GM18873 (cell line): ENCODE measurements around the gene ZBTB7C.

Experiments
- ATAC-seq: cut with Tn5 transposase; IDR thresholded peaks from one replicate; pipeline ENCODE4 v1.9.1; 2021; ENCODE audit warnings: mild to moderate bottlenecking, moderate library complexity, moderate number of reproducible peaks; ENCODE audit not compliant: unreplicated experiment, low FRiP score

Gene ZBTB7C

DNA sequence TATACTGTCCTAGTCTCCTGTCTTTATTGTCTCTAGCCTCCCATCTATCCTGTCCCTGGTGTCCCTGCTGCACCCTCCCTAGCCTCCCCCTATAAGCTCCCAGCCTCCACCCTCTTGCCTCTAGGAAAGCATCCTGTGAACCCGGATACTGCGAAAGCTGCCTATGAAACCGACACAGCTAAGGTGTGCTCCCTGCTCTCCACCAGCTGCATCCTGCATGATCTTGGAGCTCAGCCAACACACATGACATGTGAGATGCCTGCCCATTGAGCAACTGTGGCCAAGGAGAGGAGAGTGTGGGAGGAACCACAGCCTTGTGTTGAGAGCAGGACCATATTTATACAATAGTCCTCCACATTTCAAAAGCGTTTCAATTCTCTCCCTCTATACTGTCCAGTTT, 187.1 kb downstream of the ZBTB7C start:
- no peak for ATAC-seq

DNA sequence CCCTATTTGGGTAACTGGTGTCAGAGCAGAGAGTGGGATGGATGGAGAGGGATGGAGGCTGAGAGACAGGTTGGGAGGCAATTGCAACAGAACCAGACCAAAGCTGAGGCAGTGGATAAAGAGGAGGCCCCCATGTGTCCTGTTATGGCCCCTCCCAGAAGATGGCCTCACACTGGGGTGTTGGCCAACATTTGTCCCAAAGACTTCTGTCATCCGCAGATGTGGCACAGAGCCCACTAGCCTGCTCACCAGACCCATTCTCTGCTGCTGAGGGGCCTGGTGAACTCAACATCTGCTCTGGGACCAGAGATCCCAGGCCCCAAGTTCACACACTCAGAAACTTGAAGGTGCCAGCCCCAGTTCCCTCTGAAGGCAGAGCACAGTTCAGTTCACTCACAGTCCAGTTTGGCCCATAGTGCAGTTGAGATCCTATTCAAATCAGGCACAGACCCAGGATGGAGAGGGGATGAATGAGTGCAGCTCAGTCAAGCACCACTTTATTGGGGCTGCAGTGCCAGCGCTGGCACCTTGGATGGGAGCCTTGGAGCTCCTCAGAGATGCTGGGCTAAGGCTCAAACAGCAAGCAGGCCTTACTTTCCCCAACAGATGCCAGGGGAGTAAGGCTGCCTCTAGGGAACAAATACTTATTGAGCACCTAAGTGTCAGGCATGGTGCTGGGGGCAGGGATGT, 189.2 kb downstream of the ZBTB7C start:
- no peak for ATAC-seq

DNA sequence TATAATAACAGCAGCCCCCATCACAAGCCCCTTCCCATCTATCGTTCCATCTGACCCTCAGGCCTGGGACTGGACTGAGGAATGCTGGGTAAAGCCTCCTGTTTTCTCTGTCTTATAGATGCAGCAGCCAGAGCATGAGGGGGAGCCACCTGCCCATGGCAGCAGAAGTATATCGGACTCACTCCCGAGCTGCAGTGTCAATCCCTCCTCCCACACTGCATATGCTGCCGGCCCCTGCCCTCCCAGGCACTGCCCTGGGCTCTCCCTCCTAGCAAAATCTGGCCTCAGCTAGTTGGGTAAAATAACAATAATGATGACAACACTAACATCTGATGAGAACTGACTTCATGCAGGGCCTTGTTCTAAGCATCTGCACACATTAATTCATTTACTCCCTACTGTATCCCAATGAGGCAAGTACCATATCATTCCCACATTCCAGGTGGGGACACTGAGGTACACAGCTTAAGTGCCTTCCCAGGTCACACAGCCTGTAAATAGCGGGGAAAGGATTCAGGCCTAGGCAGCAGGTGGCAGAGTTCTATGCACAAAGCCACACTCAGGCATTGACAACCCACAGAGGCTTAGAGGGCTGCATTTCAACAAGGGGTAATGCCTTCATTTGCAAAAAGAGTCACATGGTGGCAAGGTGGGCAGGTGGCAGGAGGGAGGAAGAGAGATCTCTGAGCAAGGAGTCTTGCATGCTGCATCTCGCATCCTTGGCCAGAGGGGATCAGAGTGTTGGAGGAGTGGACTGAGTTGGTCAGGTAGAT, 190.0 kb downstream of the ZBTB7C start:
- no peak for ATAC-seq

DNA sequence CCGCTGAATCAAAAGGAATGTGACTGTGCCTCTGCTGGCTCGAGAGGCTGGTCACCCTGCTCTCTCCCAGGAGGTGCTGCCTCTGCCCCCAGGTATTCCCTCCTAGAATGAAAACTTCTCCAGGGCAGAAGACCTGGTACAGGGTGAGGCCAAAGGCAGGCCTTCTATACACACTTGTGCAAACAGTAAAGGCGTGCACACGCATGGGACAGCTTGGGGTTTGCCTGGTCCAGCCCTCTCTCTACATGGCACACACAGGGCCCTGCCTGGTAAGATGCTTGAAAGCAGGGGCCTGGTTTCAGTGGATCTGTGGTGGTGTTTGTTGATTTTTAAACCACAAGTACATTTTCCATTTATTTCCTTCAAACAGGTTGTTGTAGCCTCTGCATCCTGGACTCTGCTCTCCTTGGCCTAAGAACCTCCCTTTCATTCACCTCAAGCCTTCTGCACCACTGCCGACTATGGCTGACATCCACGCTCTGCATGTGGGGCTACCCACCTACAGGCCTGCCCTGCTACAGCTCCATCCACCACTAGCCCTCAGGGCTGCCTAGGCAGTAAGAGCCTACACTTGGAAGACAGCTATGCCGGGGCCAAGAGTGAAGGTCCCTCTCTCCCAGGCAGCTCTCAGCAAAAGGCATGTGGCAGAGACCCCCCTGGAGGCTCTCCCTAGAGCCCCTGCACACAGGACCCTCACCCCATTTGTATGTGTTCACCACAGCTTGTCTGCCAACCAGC, 190.7 kb downstream of the ZBTB7C start:
- no peak for ATAC-seq

DNA sequence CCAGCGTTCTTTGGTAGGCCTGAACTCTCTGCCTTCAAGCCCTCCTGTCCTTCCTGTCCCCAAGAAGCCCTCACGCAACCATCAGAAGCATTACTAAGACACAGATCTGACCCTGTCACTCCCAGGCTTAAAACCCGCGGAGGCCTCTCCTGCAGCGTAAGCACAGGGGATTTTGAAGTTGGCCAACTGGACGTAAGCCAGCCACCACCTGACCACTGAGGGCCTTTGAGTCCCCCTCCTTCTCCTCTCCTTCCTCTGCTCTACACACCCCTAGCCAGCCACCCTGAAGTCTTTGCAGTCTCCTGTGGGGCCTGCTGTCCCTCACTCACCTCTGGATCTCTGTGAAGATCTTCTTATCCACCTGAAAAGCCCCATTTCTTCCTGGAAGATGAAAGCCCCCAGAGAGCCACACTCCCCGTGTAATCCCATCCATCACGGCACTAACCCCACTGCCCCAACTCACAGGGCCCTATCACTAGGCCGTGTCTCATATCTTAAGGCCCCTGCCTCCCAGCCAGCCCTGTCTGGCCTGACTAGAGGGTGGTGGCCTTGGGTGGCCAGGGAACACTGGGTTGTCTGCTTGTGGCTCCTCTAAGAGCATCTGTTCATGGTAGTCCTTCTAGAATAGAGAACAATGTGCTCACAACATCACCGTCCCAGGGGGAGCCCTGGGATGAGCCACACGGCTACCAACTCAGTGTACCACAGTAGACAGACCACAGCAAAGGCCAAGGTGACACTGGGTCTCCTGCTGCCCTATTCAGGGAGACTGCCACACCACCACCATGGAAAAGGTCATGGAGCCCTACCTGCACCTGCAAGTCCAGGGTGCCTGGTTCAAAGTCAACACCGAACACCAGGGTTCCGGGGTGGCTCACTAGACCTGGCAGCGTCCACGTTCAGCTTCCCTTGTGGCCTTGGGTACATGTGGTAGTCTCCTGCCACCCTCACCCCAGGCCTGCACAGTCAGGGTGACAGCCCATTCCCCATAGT, 191.6 kb downstream of the ZBTB7C start:
- no peak for ATAC-seq

DNA sequence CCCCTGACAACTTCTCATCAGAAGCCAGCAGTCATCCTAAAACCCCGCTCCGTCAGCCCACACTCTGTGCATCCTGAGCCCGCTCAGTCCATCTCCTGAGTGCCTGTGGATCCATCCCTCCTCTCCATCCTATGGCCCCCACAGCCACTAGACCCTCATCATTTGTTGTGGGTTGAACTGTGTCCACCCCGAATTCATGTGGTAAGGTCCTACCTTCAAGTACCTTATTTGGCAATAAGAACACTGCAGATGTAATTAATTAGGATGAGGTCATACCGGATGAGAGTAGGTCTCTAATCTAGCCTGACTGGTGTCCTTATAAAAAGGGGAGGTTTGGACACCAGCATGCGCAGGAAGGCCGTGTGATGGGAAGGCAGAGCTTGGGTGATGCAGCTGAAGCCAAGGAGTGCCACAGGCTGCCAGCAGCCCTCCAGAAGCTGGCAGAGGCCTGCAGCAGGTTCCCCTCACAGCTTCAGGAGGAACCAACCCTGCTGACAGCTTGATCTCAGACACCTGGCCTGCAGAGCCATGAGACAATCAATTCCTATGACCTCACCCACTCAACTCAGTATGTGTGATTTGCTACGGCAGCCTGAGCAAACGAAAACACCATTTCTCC, 192.4 kb downstream of the ZBTB7C start:
- ATAC-seq = no peak

DNA sequence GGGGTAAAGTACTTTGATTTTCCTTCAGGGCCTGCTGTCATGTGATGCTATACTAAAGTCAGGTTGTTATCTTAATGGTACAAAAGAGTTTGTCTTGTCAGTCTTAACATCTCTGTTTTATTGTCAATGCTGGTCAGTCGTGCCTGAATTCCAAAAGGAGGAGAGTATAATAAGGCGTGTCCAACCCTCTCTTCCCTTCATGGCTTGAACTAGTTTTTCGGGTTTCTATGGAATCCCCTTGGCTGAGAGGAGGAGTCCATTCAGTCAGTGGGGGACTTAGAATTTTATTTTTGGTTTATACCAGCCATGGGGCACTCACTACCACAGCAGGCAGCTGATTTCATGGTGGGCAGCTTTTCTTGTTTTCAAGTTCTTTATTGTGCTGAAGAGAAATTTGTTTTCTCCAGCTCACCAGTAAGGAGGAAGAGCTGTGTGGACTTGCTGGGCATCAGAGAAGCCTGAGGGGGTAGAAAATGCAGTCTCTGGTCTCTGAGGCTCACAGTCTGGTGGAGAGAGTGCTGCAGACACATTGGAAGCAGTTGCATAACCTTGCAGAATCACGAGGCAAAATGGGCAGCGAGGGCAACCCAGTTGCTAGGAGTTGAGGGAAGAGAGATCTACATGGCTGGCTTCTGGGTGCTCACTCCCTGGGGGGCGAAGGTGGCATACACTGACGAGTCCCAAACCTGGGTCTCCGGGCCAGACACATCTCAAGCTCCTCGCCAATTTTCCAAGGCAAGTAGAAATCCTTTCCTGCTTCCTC, 193.1 kb downstream of the ZBTB7C start:
- ATAC-seq = no peak

DNA sequence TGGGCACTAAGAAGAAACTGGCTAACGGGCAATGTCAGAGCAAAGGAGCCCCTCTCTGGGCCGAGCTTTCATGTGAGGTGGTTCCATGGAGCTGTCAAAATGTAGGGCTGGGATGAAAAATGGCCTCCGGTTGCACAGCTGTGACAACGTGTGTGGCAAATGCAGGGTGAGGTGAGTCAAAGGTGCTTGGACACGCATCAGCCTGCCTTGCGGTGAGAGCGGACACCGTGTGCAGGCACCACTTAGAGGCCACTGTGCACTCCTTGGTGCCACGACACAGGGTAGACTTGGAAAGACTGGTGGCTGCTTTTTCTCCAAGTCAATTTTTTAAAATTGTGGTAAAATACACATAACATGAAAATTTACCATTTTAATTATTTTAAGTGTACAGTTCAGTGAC, 195.4 kb downstream of the ZBTB7C start:
- ATAC-seq = no peak

DNA sequence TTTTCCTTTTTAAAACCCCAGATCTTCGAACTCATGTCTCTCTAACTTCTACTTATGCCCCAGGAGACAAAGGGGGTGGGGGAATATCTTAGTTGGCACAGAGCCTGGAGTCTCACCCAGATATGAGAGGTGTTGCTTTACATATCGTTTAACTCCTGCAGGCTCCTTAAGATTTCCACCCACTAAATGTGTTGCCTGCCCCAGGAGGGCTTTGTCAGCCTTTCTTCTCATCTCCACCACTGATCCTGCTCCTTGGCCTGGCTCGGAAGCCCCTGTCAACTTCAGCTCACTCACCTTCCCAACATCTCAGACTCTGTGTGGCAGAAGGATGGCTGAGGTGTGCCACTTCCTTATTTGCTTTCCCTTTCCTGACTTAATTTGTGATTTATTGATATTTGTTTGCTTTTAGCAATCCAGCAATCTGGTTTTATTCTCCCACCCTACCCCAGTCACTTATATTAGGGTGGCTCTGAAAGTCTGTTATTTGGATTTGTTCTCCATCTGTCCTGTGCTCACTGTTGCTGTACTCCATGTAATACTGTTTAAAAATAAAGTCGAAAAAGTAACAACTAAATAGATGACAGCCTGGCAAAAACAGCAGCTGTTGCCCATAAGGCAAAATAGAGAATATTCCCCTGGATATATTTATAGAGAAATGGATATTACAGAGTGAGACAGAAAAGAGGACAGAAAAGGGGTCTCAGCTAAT, 200.6 kb downstream of the ZBTB7C start:
- ATAC-seq = no peak

DNA sequence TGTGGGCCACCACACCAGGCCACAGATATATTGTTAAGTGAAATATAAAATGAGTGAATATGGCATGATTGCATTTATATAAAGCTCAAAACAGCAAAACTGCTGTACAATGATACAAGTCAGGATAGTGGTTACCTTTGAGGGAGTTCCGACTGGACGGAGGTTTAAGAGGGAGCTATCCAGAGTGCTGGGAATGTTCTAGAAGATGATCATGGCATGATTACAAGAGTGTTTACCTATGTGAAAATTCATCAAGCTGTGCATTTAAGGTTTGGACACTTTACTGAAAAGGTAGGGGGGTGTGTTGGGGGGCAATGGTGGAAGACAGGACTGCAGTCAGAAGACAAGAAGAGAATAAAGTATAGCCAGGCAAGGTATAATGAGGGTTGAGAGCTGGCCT, 201.4 kb downstream of the ZBTB7C start:
- no peak for ATAC-seq

DNA sequence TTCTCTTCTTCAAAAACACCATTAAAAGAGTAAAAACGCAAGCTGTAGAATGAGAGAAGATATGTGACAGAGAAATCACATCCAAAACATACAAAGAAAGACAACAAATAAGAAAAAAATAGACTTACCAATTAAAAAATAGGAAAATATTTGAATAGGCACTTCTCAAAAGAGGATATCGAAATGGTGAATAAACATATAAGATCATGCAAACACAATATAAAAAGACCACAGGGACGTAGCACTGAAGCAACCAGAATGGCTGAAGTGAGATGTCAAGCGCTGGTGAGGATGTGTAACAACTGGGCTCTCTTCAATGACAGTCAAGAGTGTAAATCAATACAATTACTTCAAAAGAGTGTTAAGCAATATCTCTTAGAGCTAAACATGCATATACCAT, 202.3 kb downstream of the ZBTB7C start:
- ATAC-seq = no peak

DNA sequence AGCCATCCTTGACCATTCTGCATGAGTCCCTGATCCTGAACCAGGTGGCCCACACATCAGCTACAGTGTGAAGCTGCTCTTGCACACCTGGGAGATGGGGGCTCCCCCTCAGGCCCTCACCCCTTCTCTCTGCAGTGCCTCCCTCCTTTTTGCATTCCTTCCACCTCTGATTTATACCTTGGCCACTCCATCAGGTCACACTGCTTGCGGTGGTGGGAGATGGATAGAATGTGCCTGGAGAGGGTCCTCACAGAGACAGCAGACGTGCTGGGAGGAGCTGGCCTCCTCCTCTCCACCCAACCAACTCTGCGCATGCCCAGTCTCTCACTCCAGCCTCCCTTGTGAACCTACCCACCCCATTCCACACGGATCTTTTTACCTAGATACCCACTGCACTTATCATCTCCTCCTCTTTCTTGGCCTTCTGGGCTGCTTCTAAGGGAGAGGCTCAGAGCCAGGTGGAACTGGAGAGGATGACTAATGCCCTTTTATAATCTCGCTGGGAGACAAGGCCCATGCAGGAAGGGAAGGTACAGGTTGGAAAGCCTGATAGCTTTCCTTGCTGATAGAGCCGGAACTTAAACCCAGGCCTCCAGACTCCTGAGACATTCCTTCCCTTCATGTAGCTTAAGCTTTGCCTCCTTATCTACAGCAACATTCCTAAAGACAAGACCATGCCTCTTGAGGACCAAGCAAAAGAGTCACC, 205.1 kb downstream of the ZBTB7C start:
- no peak for ATAC-seq

DNA sequence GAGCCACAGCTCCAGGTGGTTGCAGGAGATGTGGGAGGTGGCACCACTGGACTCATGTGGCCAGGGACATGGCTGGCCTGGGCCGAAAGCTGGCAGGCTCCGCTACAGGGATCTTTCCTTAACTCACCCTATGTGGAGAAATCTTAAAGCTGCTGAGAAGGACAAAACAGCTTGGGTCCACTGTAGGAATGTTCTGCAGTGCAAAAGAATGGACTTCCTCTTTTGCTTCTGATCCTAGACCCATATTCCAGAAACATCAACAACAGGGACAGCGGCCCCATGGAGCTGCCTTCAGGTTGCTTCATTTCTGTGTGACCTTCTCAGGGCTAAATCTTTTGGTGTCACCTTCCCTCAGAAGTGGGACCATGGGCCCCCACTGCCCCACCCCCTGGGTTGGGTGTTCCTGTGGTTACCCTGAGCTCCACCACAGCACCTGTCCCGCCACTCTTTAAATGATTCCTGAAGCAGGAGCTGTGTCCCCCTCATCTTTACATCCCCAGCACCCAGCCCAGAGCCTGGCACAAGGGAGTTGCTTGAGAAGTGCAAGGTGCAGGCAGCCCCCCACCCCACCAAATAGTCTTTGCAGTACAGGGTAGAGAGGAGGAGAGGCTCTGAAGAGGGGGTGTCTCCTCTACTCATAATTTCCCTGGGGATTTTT, 205.8 kb downstream of the ZBTB7C start:
- ATAC-seq = no peak

DNA sequence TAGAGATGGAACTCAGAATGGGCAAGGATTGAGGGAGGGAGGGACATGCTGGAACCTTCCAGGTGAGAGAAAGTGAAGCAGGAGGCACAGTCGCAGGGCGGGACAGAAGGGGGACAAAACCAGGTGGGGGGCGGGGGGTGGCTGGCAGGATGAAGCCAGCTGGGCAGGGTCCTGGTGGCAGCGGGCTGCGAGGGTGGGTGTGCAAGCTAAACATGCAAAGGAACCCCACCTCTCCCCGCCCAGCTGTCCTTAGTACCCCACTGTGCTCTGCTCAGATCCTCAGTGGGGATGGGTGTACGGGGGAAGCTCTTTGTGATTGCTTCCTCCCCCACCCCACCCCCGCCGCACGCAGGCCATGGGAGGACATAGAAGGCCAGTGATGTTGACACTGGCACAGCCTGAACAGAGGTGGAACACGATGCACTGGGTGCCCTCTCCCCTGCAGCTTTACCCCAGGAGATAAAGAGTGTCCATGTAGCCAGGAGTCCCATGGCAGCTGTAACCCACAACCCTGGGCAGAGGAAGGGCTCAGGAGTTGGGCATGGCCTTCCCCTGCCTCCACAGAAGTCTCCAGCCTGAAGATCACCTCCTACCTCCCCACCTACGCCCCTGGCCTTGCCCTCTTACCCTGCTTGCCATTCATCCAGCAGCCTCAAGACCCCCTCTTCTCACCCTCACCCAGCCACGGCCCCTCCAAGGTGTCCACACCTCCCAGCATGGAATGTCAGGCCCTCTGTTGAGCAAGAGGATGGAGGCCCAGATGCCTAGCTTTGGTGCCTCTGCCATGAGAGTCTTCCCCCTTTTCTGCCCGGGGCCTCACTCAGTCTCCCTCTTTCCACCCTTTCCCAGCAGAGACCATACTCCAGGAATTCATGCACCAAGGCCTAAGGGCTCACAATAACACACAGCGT, 206.6 kb downstream of the ZBTB7C start:
- no peak for ATAC-seq

DNA sequence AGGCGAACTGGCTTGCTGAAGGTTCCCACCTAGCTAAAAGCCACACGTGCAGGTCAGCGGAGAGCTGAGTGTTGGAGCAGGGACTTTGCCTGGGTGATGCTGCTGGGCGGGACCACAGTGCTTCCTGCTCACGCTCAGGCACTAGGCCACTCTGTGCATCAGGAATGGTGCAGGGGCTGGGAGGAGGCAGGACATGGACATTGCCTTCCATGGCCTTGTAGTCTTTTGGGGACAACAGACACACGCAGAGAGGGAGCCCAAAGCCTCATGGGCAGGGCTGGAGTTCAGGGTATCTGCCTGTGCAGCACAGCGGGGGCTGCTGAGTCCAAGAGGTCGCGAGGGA, 207.2 kb downstream of the ZBTB7C start:
- no peak for ATAC-seq

DNA sequence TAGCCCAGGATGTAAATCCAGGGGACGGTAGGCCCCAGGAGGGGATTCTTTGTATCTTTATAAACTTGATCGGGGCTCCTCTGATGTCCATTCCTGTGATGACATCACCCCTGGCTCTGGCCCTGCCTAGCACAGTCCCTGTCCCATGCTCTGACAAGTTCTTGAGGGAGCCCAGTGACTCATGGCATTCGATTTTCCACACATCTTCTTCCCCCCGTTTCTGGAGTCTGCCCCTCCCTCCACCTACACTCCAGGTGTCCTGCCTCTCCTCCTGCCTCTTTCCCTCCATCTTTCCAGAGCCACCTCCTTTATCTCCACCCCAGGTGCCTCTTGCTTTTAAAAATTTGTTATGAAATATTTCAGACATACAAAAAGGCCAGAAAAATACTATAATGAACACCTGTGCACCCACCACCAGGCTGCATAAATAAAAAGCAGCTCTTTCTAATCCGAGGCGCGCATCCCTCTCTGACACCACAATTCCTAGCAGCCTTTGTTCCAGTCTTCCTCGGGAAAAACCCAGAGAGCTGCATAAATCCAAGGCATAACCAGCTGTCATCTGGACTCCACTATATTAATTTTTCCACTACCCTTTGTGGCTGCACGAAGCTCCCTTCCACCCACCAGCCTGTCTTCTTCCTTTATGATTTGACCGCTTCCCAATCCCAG, 207.7 kb downstream of the ZBTB7C start:
- ATAC-seq = no peak
